HT-29 (cell line): ENCODE data around the gene STUB1. TPM values are rescaled to one million over a fixed set of nuclear protein-coding genes. Genes with fewer than 3 reads are reported as not detected.

Experiments
- DNase-seq: peaks from one replicate; pipeline ENCODE4 v3.0.0-alpha.2; 2015; ENCODE audit warnings: low spot score
- total RNA-seq: library from RNA; depleted of rRNA; stranded (reverse); fragments of >200 nt; shearing (Covaris generic); gene quantifications from 2 replicates; pipeline ENCODE4 v1.2.3, GENCODE V29; 2014; rRNA removed

STUB1 gene
- total RNA-seq, 1 experiment from 2014 or later, result 258 TPM

GRCh38 chr16:724188-725040 is 44.2 kb downstream of the STUB1 start:
- peak; percentile 1 for DNase-seq

DNA sequence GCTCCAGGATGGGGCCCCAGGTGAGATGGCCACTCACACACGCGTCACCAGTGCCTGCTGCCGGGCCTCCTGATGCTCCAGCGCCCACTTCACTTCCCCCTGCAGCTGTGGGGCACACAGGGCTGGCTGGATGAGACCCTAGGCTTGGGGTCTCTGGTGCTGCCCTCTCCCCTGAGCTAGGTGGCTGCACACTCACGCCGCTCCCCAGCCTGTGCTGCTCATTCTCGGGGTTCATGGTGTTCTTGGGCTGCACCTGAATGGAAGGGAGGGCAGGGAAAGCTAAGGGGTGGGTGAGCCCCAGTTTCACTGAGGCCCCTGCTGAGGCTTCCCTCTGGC is 44.8 kb downstream of the STUB1 start:
- no peak for DNase-seq

DNA sequence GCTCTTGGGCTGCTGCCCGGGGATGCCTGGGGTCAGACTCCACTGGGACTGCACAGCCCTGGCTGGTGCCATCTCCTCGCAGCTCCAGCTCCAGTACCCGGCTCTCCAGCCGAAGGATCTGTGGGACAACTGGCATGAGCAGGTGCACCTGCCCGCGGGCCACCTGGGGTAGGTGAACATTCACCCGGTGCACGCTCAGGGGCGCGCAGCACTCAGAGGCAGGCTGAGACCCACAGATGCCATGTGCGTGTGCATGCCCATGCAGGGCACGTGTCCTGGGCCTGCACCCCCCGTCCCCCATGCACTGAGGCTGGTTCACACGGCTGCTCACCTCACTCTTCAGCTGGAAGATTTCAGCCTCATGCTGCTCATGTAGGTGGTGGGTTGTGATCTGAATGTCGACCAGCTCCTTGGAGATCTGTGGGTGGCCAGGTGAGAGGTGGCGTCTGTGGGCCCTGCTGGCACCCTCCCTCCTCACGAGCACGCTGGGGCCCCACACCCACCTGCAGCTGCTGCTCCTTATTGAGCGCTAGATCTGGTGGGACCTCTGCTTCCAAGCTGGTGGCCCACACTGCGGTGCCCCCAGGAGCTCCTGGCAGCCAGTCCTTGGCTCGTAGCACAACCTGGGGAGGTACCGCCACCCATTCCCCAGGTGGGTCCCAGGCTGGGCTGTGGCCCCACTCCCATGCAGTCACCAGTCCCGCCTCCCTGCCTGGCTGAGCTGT is 45.4 kb downstream of the STUB1 start:
- peak; percentile 1 for DNase-seq

- DNase-seq, result no peak
These were observed 45.9 kb downstream of the STUB1 start for GRCh38 chr16:726188-726437.

GRCh38 chr16:726438-727290 is 46.5 kb downstream of the STUB1 start, which contains the start of the genes CCDC78 and HAGHL:
Gene CCDC78, minus strand, starts transcription at chr16:726443. Its CDS starts 76 bp downstream, at chr16:726367.
Gene HAGHL, plus strand, starts transcription at chr16:727106. Its CDS starts 404 bp downstream, at chr16:727510.
- DNase-seq, result peak; percentile 65

DNA sequence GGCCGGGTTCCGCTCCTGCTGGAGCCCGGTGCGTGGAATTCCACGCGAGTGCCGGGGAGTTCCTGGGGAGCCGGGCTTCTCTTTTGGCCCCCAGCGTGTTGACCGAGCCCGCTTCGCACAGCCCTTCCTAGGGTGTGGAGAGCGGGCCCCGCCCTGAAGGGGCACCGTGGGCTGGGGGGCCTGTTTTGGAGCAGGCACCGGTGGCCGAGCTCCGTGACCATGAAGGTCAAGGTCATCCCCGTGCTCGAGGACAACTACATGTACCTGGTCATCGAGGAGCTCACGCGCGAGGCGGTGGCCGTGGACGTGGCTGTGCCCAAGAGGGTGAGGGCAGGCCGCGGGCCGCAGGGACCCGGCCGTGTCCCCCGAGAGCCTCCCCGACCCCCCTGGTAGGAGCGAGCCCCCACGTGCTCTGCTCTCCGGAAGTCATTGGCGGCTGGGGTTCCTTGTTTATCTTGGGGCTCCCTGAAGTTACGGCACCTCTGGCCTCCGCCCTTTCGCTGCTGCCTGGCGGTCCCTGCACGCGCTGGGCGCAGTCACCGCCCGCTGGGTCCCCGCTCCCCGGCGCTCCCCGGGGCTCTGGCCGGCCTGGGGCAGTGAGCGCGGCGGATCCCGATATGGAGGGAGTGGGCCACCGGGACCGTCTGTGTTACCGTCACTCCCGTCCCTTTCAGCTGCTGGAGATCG is 47.2 kb downstream of the STUB1 start:
- peak; percentile 28 for DNase-seq

- peak; percentile 82 for DNase-seq
These were observed 48.1 kb downstream of the STUB1 start for GRCh38 chr16:728131-728889.

GRCh38 chr16:728890-729744 is 48.9 kb downstream of the STUB1 start:
- DNase-seq, result no peak

- DNase-seq, result no peak
These were observed 49.8 kb downstream of the STUB1 start for GRCh38 chr16:729768-730665.

DNA sequence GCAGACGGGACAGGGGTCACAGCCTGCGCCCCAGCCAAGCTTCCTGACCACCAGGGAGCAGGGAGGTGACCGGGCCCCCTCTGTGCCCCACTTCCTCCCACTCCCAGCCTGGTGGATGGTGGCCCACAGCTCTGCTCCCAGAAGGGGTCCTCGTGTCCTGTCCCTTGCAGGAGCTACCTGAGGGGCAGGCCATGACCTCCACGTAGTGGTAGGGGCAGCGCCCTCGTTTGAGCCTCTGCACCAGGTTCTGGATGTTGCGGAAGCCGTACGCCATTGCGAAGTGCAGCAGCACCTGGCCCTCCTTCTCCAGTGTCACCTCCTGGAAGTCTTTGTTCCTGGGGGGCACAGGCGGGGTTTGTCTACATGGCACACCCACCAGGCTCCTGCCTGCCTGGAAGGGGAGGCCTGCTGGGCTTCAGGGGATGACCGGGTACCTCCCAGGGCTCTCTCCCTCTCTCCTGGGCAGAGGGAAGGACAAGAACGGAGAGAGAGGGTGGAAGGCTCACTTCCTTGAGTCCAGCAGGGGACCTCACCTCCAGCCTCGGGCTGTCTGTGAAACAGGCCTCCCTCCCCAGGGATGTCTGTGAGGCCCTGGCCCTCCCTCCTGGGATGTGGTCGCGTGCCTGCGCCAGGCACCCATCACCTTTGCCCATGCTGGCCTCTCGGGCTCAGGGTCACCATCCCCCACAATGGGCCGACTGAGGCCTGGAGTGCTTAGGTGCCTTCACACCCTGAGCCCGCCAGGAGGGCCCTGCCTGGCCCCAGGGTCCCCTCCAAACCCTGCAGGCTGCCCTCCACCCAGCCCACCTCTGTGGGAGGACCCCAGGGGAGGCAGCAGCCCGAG is 50.7 kb downstream of the STUB1 start:
- DNase-seq, result no peak

DNA sequence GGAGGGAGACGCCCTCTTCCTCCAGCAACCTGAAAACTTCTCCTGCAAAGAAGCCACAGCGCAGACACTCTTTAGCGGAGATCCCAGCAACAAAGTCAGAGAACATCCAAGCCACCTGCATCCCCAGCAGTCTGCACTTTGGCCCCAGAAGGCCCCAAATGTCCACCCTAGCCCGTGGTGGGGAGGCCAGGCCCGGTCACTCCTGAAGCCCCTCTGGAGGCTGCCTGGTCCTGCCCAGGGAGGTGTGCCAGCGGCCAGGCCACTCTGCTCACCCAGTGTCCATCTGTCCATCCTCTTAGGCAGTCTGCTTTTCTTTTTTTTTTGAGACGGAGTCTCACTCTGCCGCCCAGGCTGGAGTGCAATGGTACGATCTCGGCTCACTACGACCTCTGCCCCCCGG is 52.1 kb downstream of the STUB1 start:
- no peak for DNase-seq

Other genes starting within 250 kb of the STUB1 start
- 161 and 180 TPM in 2 replicates for gene CAPN15, start 152.7 kb upstream of the STUB1 start, total RNA-seq
- 0.08 TPM in 1 of 2 replicates, not detected in the other for gene PRR35, start 120.0 kb upstream of the STUB1 start, total RNA-seq
- 0.05 and 0.13 TPM in 2 replicates for gene NHLRC4, start 113.4 kb upstream of the STUB1 start, total RNA-seq
- gene PIGQ, start 110.4 kb upstream of the STUB1 start, total RNA-seq, result 99.5 and 103 TPM in 2 replicates
- 54.2 and 58.2 TPM in 2 replicates for gene RAB40C, start 90.3 kb upstream of the STUB1 start, total RNA-seq
- 0.74 and 1.1 TPM in 2 replicates for gene WFIKKN1, start 49.4 kb upstream of the STUB1 start, total RNA-seq
- gene METTL26, start 44.1 kb upstream of the STUB1 start, total RNA-seq, result 278 and 290 TPM in 2 replicates
- gene MCRIP2, start 38.6 kb upstream of the STUB1 start, total RNA-seq, result 198 and 209 TPM in 2 replicates
- gene WDR90, start 31.0 kb upstream of the STUB1 start, total RNA-seq, result 162 and 168 TPM in 2 replicates
- gene RHOT2, start 12.3 kb upstream of the STUB1 start, total RNA-seq, result 209 and 211 TPM in 2 replicates
- gene RHBDL1, start 4.7 kb upstream of the STUB1 start, total RNA-seq, result 7.8 and 8.2 TPM in 2 replicates
- gene JMJD8, start 3.9 kb downstream of the STUB1 start, total RNA-seq, result 154 and 176 TPM in 2 replicates
- gene WDR24, start 10.0 kb downstream of the STUB1 start, total RNA-seq, result 5.9 and 6.2 TPM in 2 replicates
- gene FBXL16, start 25.4 kb downstream of the STUB1 start, total RNA-seq, result 0.29 and 1.5 TPM in 2 replicates
- 82.2 and 108 TPM in 2 replicates for gene METRN, start 34.7 kb downstream of the STUB1 start, total RNA-seq
- gene ANTKMT, start 40.7 kb downstream of the STUB1 start, total RNA-seq, result 123 and 151 TPM in 2 replicates
- gene CCDC78, start 46.0 kb downstream of the STUB1 start, total RNA-seq, result 22.9 and 30.6 TPM in 2 replicates
- 63.0 and 80.8 TPM in 2 replicates for gene HAGHL, start 46.7 kb downstream of the STUB1 start, total RNA-seq
- gene CIAO3, start 60.6 kb downstream of the STUB1 start, total RNA-seq, result 68.4 and 80.0 TPM in 2 replicates
- gene MSLN, start 80.3 kb downstream of the STUB1 start, total RNA-seq, result 3.9 and 8.3 TPM in 2 replicates
- 147 and 148 TPM in 2 replicates for gene RPUSD1, start 108.0 kb downstream of the STUB1 start, total RNA-seq
- 121 and 145 TPM in 2 replicates for gene CHTF18, start 108.2 kb downstream of the STUB1 start, total RNA-seq
- not detected in 2 replicates for gene GNG13, start 120.3 kb downstream of the STUB1 start, total RNA-seq